ENCODE results near the gene FIGN.

Gene FIGN

DNA sequence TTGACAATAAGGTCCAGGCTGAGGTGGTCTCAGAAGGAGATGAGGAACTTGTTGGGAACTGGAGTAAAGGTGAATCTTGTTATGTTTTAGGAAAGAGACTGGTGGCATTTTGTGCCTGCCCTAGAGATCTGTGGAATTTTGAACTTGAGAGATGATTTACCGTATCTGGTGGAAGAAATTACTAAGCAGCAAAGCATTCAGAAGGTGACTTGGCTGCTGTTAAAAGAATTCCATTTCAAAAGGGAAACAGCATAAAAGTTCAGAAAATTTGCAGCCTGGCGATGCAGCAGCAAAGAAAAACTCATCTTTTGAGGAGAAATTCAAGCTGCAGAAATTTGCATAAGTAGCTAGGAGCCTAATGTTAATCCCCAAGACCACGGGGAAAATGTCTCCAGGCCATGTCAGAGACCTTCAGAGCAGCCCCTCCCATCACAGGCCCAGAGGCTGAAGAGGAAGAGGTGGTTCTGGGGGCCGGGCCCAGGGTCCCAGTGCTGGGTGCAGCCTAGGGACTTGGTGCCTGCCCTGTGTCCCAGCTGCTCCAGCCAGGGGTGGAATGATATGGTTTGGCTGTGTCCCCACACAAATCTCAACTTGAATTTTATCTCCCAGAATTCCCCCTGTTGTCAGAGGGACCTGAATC lies 73.5 kb downstream of the FIGN start:
- DNase-seq (ENCODE audit: low read depth in 2 of 2) = no peak

DNA sequence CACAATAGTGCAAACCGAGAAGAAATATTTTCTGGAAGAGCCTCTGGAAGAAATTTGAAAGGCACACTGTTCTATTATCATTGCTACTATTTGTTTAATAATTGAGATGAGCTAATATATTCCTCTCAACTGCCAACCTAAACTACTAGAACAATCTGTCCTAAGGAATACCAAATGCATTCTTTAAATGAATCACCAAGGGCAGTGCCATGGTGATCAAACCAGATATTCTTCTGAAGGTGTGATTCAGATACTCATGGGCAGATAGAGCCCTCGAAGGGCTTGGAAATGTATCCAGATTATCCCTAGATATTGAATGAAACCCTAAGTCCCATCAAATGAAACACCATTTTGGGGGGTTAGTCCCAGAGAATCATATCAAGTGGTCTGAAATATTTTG lies 76.6 kb downstream of the FIGN start:
- no peak for DNase-seq (ENCODE audit: low read depth in 2 of 2)

DNA sequence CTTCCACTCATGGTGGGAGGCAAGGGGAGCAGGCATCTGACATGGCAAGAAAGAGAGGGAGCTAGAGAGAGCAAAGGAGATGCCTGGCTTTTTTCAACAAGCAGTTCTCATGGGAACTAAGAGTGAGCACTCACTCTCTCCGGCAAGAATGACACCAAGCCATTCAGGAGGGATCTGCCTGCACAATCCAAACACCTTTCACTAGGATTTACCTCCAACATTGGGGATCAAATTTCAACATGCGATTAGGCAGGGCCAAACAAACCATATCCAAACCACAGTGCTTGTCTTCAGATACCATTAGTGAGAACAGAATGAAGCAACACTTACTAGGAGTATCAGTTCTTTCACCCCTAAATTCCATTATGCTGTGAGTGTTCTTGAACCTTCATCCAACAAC lies 77.3 kb downstream of the FIGN start:
- no peak for DNase-seq (ENCODE audit: low read depth in 2 of 2)

DNA sequence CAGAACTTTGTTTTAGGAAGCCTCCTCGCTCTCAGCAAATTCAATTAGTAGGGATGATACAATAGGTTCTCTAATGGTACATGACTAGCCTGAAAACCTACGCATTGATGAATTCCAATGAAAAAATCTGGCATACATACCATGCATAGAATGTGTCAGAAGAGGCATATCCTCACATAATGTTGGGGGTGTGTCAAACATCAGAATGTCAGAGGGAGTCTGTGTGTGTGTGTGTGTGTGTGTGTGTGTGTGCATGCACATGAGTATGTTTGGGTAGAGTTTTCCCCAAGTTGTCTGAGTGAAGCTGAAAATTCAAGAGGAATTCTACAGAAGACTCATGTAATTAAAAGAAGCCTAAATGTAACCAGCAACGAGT lies 78.5 kb downstream of the FIGN start:
- DNase-seq (ENCODE audit: low read depth in 2 of 2) = no peak

DNA sequence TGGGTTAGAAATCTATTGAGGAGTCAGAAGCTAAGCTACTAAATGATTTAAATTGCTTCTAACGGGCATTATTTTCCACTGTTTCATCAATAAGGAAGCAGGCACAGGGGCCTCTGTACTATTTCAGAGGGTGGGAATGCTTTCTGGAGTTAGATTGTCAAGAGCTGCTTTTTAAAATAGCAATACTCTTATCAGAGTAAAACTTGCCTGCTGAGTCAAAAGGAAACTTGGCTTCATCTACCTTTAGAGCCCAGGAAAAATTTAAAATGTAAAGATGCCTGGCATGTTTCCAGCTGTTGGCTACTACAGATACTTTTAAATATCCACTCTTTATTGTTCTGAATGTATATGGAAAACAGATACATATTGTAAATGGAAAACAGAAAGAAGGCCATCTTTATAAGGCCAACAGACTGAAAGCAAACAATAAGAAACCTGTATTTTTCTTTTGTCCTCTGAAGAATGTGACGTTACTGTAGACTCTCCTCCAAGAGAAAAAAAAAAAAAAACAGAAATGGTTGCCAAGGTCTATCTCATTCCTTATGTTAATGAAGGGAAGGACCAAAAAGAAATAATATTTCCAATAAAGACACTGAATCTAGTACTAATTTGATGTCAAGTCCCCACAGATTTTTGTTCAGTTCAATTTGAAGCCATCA lies 79.1 kb downstream of the FIGN start:
- no peak for DNase-seq (ENCODE audit: low read depth in 2 of 2)

DNA sequence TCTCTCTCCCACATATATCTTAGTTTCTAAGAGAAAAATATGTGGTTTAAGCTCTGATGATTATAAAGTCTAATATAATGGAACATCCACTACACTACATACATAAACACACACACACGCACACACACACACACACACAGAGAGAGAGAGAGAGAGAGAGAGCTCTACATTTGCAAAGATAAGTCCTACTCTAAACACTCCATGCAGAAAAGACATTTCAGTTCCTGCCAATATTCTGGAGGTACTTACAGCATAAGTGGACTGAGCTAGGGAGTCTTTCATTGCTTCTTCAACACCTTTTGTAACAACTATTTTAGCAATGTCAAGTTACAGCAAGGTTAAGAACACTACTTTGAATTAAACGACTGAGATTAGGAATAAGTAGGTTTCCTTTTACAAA lies 80.1 kb downstream of the FIGN start:
- DNase-seq (ENCODE audit: low read depth in 2 of 2) = no peak

DNA sequence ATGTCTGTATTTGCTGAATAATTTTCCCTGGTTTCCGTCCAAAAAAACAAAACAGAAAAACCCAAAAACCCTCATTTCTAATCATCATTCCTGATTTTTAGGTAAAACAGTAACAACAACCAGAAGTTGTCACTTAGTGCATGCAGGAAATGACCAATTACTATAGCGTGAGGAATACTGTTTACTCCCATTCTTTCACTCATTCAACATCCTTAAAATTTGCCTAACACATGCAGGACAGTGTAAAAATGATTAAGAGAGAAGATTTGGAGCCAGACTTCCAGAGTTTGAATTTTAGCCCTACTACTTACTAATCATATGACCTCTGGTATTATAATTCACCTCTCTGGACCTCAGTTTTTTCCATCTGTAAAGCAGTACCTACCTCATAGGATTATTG lies 83.1 kb downstream of the FIGN start:
- DNase-seq (ENCODE audit: low read depth in 2 of 2) = no peak

DNA sequence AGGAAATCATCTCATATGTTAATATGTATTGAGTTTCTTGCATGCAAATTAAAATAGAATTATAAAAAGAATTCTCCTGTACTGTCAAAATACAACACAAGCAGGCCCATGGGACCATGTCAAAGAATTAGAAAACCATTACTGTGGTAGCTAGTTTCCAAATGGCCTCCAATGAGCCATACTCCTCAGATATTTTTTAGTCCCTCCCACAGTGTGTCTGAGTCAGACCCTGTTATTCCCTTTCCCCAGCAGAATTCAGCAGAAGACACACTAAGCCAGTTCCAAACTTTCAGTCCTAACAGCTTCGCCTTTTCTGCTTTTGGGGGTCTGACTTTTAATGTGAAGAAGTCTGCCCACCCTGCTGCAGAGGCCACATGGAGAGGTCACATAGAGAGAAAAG lies 86.7 kb downstream of the FIGN start:
- DNase-seq (ENCODE audit: low read depth in 2 of 2) = no peak

DNA sequence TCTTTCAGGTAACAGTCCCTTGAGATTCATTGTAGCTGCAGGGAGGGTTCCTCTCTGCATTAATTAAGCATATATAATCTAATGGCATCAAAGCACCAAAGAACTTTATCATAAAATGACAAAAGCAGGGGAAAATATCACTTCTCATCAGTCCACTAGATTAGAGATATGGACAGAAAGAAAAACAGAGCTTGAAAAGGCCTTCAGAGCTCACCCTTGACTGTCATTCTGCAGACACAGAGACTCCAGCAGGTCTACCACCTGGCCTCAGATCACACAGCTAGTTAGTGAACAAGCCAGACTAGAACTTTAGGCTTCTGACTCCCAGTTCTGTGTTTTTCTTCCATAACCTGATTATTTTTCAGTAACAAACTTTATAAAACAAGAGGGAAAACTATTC lies 88.5 kb downstream of the FIGN start:
- no peak for DNase-seq (ENCODE audit: low read depth in 2 of 2)

DNA sequence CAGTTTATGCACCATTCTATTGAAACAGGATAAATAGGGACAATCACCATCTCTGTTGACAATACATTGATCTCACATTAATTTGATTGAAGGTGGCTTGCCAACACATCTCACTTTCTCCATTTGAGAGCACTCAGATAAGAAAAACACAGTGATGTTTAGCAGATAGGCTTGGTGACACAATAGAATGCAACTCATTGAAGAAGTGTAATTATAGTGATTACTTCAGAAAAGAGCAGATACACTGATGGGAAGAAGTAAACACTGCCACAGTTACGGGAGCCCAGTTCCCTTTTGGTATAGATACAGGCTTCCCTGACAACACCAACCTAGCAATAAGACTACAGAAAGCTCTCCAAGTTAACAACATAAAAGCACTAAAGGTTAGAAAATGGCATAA lies 89.1 kb downstream of the FIGN start:
- DNase-seq (ENCODE audit: low read depth in 2 of 2) = no peak

DNA sequence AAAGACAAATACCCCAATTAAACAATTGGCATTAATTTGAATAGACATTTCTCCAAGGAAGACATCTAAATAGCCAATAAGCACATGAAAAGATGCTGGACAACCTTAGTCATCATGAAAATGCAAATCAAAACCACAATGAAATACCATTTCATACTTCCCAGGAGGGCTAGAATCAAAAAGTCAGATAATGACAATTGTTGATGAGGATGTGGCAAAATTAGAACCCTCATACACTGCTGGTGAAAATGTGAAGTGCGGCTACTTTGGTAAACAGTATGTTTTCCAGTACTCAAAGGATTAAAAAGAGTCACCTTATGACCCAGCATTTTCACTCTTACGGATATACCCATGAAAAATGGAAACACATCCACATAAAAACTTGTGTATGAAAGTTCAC lies 91.6 kb downstream of the FIGN start:
- no peak for DNase-seq (ENCODE audit: low read depth in 2 of 2)

DNA sequence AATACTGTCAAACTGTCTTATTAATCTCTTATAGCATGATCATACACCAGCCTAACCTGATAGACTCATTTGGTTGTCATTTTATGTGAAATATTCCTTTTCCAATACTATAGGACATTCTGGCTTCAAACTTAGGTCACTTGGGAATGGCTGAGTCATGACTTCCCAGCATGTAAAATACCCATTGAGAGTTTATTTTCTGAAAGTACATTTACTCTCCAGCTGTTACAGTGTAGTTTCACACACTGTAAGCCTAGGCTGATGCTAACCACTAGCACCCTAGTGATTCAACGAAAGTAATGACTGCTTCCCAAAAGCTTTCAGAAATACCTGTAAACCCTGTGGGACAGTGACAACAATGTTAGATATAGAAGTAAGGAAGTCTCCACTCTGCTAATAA lies 93.8 kb downstream of the FIGN start:
- no peak for DNase-seq (ENCODE audit: low read depth in 2 of 2)

DNA sequence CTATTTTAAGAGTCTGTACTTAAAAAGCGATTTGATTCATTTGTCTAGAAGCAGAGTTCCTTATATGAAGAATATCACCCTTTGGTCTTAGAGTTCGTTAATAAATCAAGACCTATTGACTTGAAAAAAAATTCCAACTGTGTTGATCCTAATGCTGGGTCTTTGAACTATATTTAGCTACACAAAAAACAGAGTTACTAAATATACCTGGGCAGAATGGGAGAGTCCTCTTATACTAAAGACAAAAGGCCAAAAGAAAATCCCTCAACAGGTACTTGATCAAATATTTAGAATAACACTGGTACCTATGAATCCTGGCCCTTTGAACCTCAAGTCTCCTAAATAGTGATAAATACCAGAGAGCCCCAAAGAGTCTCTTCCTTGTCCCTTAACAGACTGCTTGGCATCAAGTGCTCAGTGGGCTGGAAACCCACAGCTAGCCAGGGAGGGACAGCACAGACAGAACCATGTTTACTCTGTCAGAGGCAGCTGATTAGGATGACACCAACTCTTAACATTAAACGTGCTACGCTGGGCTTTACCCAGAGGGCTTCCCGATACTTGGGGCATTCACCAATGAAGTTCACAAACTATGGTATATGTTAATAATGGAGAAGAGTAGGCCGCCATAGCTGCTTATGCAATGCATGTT lies 95.1 kb downstream of the FIGN start:
- no peak for DNase-seq (ENCODE audit: low read depth in 2 of 2)

DNA sequence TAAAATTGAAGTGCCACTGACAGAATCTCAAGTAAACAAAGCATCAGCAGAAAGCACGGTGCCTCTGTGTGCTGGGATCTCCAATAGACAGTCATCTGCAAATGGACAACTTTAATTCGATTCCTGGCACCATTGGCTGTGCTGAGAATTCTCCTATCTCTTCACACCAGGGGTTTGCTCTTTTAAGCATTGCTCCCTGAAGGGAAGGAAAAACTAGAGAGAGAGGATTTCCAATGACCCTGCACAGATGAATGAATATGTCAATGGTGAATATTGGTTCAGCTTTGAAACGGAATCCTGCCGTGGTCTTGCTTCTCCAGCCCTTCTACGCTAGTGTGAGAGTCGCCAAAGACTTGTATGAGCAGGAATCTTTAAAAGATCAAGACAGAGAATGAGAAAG lies 97.9 kb downstream of the FIGN start:
- DNase-seq (ENCODE audit: low read depth in 2 of 2) = no peak

DNA sequence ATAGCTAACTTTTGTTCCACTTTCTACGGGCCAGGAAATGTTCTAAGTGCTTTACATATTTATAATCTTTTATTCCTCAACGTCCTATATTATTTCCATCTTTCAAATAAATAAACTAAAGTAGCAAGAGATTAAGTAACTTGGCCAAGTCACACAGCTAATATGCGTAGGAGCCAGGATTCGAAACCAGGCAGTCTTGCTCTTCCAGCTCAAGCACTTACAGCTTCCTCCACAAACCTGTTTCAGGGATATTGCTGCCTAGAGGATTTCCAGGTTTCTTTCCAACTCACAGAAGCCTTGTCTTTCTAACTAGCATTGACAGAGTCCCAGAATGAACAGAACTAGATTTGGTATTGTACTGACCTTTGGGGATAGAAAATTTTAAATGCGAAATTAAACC lies 102.5 kb downstream of the FIGN start:
- DNase-seq (ENCODE audit: low read depth in 2 of 2) = no peak

DNA sequence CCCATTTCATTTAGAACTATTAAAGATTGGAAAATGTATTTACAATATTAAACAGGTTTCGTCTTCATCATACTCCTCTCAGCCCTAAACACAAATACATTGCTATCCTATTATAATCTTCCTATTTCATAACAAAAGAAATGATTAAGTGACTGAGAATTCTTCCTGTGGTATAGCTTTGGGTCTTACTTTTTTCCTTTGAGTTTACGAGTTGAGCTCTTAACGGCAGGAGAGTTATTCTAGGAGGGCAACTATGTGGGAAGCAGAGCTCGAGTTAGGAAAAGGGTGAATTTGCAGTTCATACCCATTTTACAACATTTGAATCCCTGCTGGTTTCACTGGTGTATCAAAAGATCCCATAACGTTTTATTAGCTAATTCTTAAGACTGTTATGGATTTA lies 105.0 kb downstream of the FIGN start:
- no peak for DNase-seq (ENCODE audit: low read depth in 2 of 2)

DNA sequence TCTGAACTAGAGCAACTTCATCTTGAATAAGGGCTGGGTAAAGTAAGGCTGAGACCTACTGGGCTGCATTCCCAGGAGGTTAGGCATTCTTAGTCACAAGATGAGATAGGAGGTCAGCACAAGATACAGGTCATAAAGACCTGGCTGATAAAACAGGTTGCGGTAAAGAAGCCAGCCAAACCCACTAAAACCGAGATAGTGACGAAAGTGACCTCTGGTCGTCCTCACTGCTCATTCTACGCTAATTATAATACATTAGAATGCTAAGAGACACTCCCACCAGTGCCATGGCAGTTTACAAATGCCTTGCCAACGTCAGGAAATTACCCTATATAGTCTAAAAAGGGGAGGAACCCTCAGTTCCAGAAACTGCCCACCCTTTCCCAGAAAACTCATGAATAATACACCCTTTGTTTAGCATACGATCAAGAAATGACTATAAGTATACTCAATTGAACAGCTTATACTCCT lies 109.1 kb downstream of the FIGN start:
- no peak for DNase-seq (ENCODE audit: low read depth in 2 of 2)

DNA sequence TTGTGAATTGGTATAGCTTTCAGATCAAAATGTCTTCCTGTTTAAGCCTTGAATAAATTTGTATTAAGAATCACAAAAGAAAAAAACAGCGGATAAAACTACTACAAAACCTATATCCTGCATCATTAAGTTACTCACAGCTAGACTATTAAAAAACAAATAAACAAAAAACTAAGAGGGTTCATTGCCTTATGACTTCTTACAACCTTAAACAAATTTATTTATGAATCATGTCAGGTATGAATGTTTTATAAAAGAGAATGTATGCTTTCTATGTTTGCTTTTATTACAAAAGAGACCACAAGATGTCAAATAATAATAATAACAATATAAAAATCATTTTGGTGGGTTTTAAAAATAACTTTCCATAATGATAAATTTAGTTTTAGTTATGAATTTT lies 109.6 kb downstream of the FIGN start:
- no peak for DNase-seq (ENCODE audit: low read depth in 2 of 2)

DNA sequence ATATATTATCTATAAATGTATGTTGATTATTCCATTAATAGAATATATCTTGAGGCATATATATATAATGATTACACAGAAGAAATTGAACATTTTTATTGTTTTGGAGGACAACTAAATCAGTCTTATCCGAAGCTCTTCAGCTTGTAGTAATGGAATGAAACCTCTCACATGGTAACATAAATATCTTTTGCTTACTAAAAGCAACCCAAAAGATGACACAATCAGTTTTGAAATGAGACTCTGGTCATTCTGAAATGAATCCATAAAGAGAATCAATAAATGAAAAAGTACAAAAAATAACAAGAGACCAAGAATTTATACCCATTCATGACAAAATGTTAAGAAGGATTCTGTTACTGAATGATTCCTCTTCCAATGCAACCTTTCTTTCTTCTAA lies 110.2 kb downstream of the FIGN start:
- DNase-seq (ENCODE audit: low read depth in 2 of 2) = no peak

DNA sequence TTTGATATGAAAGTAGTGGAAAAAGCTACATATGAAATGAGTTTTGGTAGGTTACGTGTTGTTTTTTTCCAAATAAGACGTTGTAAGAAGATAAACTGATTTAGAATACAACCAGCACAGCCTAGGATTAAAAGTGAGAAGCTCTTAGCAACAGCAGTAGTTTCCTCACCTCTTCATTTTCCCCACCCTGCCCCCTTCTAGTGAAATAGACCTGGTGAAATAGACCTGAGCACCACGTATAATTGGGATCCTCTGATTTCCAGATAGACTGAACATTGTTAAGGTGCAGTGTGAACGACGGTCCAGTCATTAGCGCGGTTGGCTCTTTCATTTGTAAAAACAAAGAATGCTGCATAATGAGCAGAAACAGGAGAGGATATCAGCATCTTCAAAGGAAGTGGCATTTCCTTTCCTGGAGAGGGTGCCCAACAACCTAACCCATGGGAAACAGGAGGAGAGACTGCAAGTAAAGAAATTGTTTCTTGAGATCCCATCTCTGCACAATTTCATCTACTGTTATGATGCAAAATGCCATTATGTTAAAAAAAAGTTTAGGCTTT lies 114.3 kb downstream of the FIGN start:
- DNase-seq (ENCODE audit: low read depth in 2 of 2) = no peak

DNA sequence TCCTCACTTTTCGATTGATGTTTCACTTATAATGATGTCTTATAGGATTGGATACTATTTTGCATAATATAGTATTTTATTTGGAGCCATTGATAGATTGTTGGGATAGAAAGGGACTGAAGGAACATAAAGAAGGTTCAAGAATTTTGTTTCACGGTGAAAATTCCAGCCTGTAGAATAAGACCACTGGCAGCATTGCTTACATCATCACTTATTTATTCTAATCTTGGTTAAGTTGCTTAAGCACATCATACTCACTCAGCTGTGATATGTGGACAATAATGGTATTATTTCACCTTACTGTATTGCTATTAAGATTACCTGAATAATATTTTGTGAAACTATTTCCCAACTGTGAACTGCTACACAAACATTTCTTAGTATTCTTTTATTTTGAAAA lies 118.3 kb downstream of the FIGN start:
- no peak for DNase-seq (ENCODE audit: low read depth in 2 of 2)

DNA sequence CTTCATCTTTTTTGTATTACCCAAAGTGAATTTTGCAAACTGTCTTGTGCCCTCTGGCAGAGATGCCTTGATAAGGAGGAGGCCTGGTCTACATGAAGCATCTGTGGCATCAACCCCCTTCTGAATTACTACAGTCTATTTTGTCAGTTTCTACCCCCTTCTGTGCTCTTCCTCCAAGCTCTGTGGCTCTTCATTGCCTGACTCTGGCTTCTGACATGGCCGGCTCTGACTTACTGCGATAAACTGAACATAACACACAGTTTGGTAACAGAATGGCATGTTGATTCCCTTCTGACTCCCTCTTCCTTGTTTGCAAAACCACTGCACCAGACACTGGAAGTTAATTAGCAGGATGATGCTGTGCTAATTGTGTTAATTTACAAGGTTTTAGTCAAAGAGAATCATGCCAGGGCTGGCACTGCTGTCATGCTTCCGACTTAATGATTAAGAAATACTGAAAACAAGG lies 122.5 kb downstream of the FIGN start:
- DNase-seq (ENCODE audit: low read depth in 2 of 2) = no peak

DNA sequence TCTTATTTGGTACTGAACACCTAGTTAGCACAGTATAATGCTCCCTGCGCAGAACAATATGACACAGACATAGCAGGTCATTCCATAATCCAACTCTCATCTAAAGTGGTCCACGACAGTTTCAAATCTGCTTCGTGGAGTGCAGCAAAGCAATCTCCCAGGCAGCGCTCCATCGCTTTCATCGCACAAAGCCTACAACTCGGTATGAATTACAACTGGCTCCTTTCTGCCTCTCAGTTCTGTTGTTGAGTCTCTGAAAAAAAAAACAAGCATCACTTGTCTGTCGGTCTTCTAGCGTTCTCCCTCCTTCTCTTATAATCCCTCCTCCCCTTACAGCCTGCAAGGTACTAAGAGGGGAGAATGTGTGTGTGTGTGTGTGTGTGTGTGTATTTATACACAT lies 123.5 kb downstream of the FIGN start:
- no peak for DNase-seq (ENCODE audit: low read depth in 2 of 2)

Measured in stimulated activated CD4-positive, alpha-beta T cell treated with anti-CD3 and anti-CD28 coated beads, Interleukin-1b, Interleukin-23, amount 100 ng/mL, for 1 hour (primary cell).